ACHN (cell line): ENCODE results near the gene ACVR1C.

Experiments
- DNase-seq: peaks from one replicate; pipeline ENCODE4 v3.0.0-alpha.2; 2015
- in situ Hi-C: cut with HindIII; loops from 2 replicates; pipeline ENCODE4 v1.10.0; 2017; ENCODE audit warnings: low sequenced_read_pairs, low pct_ligation_motif_present, low pct_unique_long_range_greater_than_20kb

ACVR1C gene

DNA sequence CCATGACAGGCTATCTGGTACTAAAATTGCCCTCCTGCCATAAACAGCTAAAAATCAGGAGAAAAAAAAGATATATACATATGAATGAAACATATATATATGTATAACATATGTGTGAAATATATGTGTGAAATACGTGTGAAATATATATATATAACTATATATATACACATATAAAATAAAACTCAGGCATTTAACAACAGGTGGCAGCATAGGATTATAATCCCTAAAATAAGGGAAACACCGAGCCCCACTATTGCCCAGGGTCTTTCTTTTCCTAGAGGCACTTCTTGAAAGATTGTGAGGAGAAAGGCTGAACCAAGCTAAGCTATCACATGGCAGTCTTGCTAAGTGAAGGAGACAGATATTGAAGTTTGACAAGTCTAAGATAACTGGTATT lies 118.9 kb downstream of the ACVR1C start:
- DNase-seq = no peak
- in situ Hi-C loops = no loop called here

- no peak for DNase-seq
- in situ Hi-C loops = no loop called here
Measured at GRCh38 chr2:157508676-157509075, 120.0 kb downstream of the ACVR1C start.

DNA sequence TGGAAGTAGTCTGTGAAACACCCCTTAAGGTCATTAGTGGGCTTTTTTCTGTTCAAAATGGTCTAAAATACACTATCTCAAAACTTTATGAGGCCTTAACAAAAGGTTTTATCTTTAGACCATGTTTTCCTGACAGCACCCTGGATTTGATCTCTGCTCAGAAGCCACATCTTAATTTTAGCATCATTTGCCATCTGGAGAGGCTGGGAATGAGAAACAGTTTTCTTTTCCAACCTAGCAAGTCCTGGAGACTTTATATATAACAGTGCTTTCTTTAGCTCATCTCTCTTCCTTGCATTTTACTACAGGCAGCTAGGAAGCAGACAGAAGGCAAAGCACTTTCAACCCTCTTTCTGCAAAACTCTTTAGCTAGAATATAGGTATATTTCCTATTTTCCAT lies 122.1 kb downstream of the ACVR1C start:
- in situ Hi-C loops = no loop called here
- no peak for DNase-seq

- no peak for DNase-seq
- in situ Hi-C loops = no loop called here
Measured at GRCh38 chr2:157504623-157505022, 124.0 kb downstream of the ACVR1C start.

GRCh38 chr2:157501026-157501425 lies 127.6 kb downstream of the ACVR1C start:
- in situ Hi-C loops = no loop called here

GRCh38 chr2:157500334-157500733 lies 128.3 kb downstream of the ACVR1C start:
- no peak for DNase-seq
- in situ Hi-C loops = no loop called here

More at GRCh38 chr2:157501026-157501425, 127.6 kb downstream of the ACVR1C start:
- no peak for DNase-seq

DNA sequence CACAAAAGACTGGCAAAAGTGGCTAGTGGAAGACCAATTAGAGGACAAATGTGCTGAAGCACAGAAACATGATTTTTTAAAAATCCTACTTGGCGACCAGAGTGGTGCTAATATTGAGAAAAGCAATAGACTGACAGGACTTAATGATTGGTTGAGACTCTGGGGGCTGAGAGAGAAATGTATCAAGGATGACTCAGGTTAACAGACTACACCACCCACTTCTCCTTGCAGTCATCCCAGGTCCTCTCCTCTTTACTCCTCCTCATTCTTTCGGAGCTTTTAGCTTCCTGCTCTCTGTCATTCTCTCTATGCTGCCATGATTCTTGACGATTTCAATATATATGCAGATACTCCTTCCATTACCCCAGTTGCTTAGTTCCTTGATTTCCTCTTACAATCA lies 130.2 kb downstream of the ACVR1C start:
- in situ Hi-C loops = no loop called here
- no peak for DNase-seq

GRCh38 chr2:157497638-157498314 lies 130.9 kb downstream of the ACVR1C start:
- in situ Hi-C loops = no loop called here

GRCh38 chr2:157492189-157492773 lies 136.4 kb downstream of the ACVR1C start:
- in situ Hi-C loops = no loop called here
- DNase-seq = peak; percentile 74

More at GRCh38 chr2:157497638-157498314, 130.9 kb downstream of the ACVR1C start:
- peak; percentile 53 for DNase-seq

DNA sequence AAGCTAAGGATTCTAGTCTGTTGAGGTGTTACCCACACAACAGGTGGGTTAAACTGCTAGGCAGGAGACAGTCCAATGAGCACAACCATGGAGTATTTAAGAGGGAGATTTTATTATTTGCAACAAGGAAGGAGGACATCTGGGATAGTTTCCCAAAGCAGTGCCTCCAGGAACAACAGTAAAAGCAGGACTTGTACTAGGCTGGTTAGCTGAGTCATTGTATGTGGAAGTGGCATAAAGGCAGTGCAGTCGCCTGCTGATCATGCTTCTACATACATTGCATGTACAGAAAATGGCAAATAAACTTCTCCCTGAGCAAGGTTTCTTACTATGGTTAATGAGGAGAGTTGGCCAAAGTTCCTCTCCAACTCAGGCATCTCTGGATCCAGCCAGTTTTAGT lies 138.7 kb downstream of the ACVR1C start:
- in situ Hi-C loops = no loop called here
- no peak for DNase-seq

DNA sequence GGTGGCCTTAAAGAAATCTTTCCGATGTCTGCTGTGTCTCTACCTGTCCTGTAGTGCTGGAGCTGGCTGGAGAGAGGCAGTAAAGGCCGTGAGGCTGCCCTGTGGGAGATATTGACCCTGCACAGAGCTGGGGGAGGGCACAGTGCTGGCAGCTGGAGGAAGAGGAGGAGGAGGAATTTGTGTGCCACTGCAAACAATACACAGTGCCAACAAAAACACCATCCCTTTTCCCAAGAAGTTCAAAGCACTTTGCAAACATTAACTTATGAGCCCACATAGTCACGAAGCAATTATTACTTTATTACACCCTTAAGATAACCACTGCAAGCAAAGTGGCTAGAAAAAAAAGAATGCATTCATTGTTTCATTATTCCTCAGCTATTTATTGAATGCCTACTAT lies 139.8 kb downstream of the ACVR1C start:
- DNase-seq = no peak
- in situ Hi-C loops = no loop called here

DNA sequence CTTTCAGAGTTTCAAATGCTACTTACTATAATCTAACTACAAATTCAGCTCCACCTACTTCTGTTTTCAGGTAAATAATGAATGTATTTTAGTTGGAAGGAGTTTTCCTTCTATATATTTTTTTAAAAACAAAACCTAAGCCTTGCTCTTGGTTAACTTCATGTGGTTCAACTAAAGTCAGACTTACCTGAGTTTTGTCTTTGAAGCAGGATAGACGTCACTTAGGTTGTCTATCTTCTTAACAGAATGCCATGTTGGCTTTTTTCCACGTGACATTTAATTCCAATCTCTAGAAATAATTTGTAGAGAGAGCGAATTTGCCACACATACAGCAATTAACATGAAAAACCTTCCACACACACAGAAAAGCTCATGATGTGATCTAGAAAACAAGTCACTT lies 140.9 kb downstream of the ACVR1C start:
- no peak for DNase-seq

GRCh38 chr2:157487271-157487610 lies 141.4 kb downstream of the ACVR1C start:
- DNase-seq = no peak
- in situ Hi-C loops = no loop called here

More for the DNA sequence above, 140.9 kb downstream of the ACVR1C start:
- in situ Hi-C loops = no loop called here

DNA sequence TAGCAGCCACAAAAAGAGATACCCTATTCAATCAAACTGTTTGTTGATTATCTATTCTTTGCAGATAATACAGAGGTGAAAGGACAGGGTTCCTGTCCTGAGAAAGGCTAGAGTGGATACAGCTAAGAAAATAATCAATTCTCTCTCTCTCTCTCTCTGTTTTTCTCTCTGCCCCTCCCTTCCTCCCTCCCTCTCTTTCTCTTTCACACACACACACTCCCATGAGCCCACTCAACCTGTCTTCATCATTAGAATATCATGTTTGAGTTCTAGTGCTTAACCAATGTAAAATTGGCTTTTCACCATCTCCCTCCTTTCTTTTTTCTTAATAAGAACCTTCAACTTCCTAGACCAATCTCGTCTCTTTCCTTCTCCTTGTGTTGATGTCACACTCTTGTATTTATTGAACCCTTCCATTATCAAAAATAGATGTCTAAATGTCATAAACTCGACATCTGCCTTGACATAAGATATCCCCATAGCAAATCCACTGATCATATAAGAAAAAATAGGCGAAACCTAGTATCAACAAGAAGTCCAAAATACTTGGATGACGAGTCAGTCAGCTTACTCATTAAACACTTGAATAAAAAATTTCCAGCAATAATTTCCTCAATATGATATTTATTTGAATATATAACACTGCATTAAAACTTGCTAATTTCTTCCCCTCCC lies 141.9 kb downstream of the ACVR1C start:
- in situ Hi-C loops = no loop called here
- DNase-seq = no peak

DNA sequence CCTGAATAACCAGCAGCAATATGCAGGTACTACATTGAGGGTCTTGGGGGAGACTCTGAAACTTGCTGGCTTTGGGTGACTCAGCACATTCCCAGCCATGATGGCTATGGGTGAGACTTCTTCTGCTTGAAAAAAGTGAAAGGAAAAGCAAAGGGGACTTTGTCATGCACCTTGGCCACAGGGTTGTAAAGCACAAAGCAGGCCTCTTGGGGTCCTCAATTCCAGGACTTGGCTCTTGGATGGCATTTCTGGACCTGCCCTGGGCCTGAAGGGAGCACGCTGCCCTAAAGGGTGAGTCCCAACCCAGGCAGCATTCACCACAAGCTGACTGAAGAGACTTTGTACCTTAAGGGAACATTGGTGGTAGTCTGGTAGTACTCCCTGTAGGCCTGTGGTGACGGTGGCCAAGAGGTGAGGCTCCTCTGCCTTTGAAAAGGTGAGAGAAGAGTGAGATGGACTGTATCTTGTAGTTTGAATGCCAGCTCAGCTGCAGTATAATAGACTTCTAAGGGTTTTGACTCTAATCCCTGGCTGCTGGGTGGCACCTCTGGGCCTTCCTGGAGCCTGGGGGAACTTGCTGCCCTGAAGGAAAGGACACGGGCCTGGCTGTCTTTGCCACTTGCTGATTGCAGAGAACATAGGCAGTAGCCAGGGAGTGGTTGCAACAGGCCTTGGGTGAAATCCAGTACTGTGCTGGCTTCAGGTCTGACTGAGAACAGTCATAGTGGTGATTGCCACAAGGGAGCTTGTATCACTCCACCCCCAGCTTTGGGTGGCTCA lies 148.3 kb downstream of the ACVR1C start:
- DNase-seq = no peak
- in situ Hi-C loops = no loop called here

- in situ Hi-C loops = no loop called here
- no peak for DNase-seq
Measured at GRCh38 chr2:157479081-157480027, 149.3 kb downstream of the ACVR1C start.

- DNase-seq = no peak
- in situ Hi-C loops = no loop called here
Measured at GRCh38 chr2:157477919-157478318, 150.7 kb downstream of the ACVR1C start.

- in situ Hi-C loops = no loop called here
Measured at GRCh38 chr2:157476953-157477709, 151.5 kb downstream of the ACVR1C start.

More at GRCh38 chr2:157476953-157477709, 151.5 kb downstream of the ACVR1C start:
- DNase-seq = no peak
